GM21528 (cell line): ENCODE measurements around the gene FARP1.

Experiments
- ATAC-seq: cut with Tn5 transposase; IDR thresholded peaks from one replicate; pipeline ENCODE4 v1.9.1; 2021; ENCODE audit warnings: mild to moderate bottlenecking, moderate library complexity; ENCODE audit not compliant: unreplicated experiment, low FRiP score

Gene FARP1

GRCh38 chr13:98433654-98434053 is 290.8 kb downstream of the FARP1 start:
- no peak for ATAC-seq

DNA sequence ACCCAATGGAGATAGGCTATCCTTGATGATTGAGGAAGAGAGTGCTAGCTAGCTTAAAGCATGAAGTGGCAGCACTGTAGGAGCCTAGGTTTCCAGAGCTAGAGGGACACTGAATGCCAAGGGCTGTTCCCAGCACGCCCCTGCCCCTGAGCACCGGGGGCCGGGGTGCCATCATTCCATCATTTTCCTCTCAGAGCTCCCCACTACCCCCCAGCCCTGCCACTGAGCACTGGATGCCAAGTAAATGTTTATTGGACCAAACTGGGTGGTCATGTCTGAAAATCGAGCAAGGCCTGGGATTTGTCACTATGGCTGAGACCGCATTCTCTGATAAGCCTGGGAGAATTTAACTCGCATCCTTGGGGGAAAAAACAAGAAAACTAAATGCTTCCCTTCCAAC is 291.2 kb downstream of the FARP1 start:
- no peak for ATAC-seq

DNA sequence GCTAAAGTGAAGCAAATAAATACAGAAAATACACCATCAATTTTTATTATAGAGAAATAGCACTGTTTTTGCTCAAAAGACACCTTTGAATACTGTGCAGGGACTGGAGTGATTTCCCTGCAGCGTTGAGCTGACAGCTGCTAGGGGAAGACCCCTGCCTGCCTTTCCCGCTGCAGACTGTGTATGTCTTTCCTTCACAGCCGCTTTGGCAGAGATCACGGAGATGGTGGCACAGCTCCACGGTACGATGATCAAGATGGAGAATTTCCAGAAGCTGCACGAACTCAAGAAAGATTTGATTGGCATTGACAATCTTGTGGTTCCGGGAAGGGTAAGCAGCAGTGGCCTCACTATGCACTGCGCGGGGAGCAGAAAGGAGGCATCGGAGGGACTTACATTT is 292.5 kb downstream of the FARP1 start:
- no peak for ATAC-seq

- no peak for ATAC-seq
Observed at GRCh38 chr13:98436233-98436910, 293.5 kb downstream of the FARP1 start.

- ATAC-seq, result no peak
Observed at GRCh38 chr13:98438246-98439125, 295.6 kb downstream of the FARP1 start.

- no peak for ATAC-seq
Observed at GRCh38 chr13:98439126-98439828, 296.4 kb downstream of the FARP1 start.

DNA sequence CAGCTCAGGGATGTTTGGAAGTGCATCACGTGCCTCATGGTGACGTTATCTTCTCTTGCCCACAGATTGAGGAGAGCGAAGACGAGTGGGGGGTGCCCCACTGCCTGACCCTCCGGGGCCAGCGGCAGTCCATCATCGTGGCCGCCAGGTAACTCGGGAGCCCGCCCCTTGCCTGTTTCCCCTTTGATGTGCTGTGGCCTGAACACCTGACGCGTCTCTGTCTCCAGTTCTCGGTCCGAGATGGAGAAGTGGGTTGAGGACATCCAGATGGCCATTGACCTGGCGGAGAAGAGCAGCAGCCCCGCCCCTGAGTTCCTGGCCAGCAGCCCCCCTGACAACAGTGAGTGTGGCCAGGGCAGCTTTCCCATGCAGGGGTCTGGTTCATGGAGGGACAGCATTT is 297.0 kb downstream of the FARP1 start:
- ATAC-seq, result no peak

DNA sequence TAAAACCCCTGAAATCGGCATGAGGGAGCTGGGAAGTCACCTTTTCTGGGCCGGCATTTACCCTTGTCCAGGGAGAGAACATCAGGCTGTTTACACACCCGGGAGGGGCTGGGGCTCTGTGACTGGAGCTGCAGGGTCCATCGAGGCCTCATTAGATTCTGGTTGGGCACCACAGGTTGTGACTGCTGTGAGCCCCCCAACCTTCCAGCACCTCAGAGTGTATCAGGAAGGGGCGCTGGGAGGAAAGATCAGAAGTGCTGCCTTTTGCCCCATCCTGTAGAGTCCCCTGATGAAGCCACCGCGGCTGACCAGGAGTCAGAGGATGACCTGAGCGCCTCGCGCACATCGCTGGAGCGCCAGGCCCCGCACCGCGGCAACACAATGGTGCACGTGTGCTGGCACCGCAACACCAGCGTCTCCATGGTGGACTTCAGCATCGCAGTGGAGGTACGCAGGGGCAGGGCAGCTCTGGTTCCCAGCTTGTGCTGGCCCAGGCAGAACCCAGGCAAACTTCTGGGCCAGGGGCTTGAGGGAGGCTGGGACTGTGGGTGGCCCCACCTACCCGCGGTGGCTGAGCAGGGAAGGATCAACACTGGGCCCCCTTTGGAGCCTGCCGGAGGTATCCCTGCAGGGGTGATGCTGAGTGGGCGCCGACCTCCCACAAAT is 297.6 kb downstream of the FARP1 start:
- ATAC-seq, result no peak

- no peak for ATAC-seq
Observed at GRCh38 chr13:98441056-98441676, 298.3 kb downstream of the FARP1 start.

DNA sequence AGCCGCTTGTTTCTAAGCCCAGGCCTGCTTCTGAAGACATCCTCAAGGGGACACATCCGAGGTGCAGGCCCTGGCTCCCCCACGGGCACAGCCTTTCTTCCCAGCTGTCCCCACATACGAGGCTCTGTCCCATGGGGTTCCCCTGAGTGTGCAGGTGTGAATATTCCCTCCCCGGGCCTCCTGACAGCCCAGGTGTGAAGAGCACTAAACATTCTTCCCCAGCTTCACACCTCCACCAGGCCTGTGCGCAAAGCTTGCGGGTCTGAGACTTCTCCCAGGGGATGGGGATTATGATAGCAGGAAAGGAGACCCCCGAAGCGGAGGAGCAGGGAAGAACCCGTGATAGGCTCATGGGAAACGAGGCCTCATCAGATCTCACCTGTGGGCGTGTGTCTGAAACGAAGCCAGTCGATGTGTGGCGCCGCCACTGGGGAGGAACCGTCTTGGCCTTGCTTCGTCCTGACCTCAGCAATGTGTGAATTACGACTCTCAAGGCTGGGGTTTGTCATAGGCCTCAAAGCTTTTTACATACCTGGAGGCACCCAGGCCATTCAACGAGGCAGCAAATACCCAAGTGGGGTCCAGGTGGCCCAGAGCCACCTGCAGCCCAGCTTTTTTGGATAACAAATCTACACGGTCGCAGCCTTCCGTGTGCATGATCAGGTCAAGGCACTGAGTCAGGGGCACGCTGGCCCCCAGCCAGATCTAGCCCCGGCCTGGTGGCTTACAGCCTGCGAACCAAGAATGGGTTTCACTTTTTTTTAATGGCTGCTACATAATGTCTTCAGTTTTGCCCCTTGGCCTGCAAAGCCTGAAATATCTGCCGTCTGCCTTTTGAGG is 299.7 kb downstream of the FARP1 start:
- ATAC-seq, result no peak

- ATAC-seq, result no peak
Observed at GRCh38 chr13:98443329-98443728, 300.4 kb downstream of the FARP1 start.

GRCh38 chr13:98443800-98444325 is 301.0 kb downstream of the FARP1 start:
- no peak for ATAC-seq

- ATAC-seq, result no peak
Observed at GRCh38 chr13:98444381-98444780, 301.5 kb downstream of the FARP1 start.

- ATAC-seq, result peak; percentile 89
Observed at GRCh38 chr13:98445340-98446233, 302.7 kb downstream of the FARP1 start.

GRCh38 chr13:98446234-98446621 is 303.3 kb downstream of the FARP1 start:
- ATAC-seq, result no peak

DNA sequence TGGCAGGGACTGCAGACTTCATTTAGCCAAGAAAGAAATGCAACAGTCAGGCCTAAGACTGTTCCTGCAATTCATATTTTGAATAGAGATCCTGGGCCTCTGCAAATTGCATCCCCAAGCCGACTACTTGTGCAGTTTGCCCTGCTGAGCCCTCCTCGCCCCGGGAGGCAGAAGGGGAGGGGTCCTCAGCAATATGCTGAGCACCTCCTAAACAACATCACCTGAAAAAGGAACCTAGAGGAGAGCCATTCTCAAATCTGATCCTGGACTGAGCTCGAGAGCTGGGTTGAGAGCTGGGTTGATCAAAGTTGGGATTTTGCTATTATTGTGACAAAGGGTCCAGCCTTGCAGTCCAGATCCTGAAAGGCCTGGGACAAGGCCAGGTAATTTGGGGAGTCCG is 304.2 kb downstream of the FARP1 start:
- ATAC-seq, result no peak

DNA sequence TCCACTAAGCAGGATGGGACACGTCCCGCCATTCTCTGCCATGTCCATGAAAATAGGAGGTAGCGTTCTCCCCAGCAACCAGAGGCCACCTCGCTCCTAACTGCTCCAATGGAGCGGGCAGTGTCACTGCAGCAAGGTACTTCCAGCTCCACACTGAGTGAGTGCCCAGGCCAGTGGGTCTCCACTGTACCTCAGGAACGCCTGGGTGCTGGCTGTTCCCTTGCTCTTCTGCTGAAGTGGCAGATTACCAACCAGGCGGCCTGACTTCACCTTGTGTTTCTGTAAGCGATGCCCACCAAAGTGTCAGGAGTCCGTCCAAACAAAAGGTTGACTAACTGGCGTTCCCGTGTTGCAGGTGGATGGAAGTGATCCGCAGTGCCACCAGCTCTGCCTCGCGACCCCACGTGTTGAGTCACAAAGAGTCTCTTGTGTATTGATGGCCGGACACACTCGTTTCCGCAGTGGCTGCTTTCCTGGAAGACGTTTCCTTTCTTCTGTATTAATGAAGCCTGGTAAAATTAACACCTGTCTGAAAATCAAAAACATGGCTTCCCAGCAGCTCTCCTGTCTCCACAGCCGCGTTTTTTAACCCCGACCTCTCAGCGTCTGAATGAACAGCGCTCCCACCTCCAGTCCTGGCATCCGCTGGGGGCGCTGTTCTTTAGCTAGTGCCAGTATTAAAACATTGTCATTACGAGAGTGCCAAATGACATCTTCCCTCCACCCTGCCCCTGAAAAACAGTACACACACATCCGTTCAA is 305.2 kb downstream of the FARP1 start:
- no peak for ATAC-seq

- ATAC-seq, result no peak
Observed at GRCh38 chr13:98448642-98448928, 305.7 kb downstream of the FARP1 start.
